Femur (tissue), 1 donor: Measurements from ENCODE around the gene CEP162.

Experiments
- DNase-seq: peaks from one replicate; pipeline ENCODE4 v3.0.0-alpha.2; 2017

Gene CEP162

DNA sequence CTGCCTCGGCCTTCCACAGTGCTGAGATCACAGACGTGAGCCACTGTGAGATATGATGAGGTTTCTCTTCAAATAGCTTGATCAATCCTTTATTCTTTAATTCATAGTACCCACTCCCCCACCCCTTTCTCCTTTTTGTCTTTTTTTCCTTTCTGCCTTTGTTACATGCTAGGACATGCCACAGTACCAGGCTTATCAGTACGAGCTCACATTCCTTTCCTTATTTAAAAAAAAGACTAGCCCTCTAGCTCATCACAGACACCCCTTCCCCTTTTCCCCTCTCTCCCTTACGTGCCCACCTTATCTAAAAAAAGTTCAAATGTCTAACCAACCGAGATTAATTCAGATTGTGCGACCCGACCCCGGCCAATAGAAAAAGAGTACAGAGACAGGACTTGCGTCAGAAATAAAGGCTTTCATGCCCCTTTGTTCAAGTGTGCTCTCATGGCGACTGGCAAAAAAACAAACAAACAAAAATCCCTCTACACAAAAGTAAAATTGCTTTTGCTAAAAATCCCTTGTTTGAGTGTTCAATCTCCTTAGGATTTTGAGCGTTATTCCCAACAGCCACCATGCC, 144.7 kb downstream of the CEP162 start:
- no peak for DNase-seq

- no peak for DNase-seq
Measured at GRCh38 chr6:84081222-84081621, 146.2 kb downstream of the CEP162 start.

DNA sequence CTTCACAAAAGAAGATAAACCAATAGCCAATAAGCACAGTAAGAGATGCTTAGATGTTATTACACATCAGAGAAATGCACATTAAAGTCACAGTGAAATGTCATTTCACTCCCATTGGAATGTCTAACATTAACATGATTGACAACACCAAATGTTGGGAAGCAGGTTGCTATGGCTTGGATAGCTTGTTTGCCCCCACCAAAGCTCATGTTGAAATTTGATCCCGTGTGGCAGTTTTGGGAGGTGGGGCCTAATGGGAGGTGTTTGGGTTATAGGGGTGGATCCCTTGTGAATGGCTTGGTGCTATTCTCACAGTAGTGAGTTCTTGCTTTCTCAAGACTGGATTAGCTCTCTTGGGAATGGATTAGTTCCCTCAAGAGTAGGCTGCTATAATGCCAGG, 149.1 kb downstream of the CEP162 start:
- DNase-seq, result peak; percentile 43

GRCh38 chr6:84077645-84078044, 149.8 kb downstream of the CEP162 start:
- DNase-seq, result no peak

DNA sequence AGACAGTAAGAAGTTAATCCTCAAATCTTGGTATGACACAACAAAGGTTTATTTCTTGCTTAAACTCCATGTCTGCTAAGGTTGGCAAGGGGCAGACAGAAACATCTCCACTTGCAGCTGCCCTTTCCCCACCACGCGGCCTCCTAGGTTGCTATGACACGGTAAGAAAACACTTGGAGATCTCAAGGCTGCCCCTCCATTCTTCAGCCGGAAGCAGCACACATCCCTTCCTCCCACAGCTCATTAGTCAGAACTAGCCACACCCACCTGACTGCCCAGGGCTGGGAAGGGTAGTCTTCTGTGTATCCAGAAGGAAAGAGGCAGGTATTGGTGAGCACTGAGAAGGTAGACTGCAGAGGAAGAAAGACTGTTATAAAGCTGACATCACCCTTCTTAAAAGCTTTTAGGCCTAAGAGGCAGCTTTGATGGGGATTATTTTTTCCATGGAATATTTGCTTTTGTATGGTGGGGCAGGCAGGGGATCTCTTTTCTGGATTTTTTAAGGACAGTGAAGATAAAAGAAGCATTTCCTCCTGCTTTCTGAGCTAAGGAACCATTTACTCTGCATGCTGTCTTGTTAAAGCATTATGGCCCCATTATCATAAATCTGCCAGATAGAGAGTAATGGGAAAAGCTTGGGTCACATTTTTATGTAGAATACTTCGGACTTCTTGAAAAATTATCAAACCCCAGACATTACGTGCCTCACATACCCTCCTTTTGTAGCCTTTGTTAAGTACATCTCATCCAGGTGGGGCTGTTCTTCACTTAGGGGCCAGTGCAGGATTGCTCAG, 152.3 kb downstream of the CEP162 start:
- peak; percentile 39 for DNase-seq
